ENCODE measurements around the gene AOPEP.

Gene AOPEP

GRCh38 chr9:95128177-95128524, 401.7 kb downstream of the AOPEP start:
- H3K9me3 ChIP-seq (ENCODE audit: insufficient read depth, low read length): no peaks in the 10 kb centered on the region
- no peak overlapping the region for H2AFZ ChIP-seq (ENCODE audit: low read depth, low read length, severe bottlenecking)
- no peaks in the 10 kb centered on the region for H3K36me3 ChIP-seq (ENCODE audit: low read length)
- H3K79me2 ChIP-seq (ENCODE audit: insufficient read depth, low read length): no peaks in the 10 kb centered on the region
- no peaks in the 10 kb centered on the region for H3K9me2 ChIP-seq (replicated peaks; ENCODE audit: insufficient read depth, low read length)
- H3K27me3 ChIP-seq (ENCODE audit: low read length): no peaks in the 10 kb centered on the region
- no peak overlapping the region for H3K27ac ChIP-seq (ENCODE audit: low read depth, low read length)
- no peak for TF ChIP-seq EZH2phosphoT487 (conservative IDR thresholded peaks at IDR 0.05; ENCODE audit: low read length)
- TF ChIP-seq CTCF (IDR thresholded peaks at IDR 0.05; ENCODE audit: insufficient read depth, low read length, poor library complexity, severe bottlenecking): no peak
- no peaks in the 10 kb centered on the region for H3F3A ChIP-seq (ENCODE audit: insufficient read depth)
- no peaks in the 10 kb centered on the region for H4K20me1 ChIP-seq (ENCODE audit: low read depth, low read length)
- H3K4me3 ChIP-seq (ENCODE audit: insufficient read depth, low read length, poor library complexity, severe bottlenecking): no peak overlapping the region
- H3K9ac ChIP-seq (ENCODE audit: low read length): no peak overlapping the region
- no peak overlapping the region for H3K4me2 ChIP-seq (ENCODE audit: low read depth, low read length, poor library complexity, severe bottlenecking)

- no peaks in the 10 kb centered on the region for H3K79me2 ChIP-seq (ENCODE audit: insufficient read depth, low read length)
- no peak for TF ChIP-seq CTCF (IDR thresholded peaks at IDR 0.05; ENCODE audit: insufficient read depth, low read length, poor library complexity, severe bottlenecking)
- TF ChIP-seq EZH2phosphoT487 (conservative IDR thresholded peaks at IDR 0.05; ENCODE audit: low read length): no peak
- no peak overlapping the region for H3K4me2 ChIP-seq (ENCODE audit: low read depth, low read length, poor library complexity, severe bottlenecking)
- no peak overlapping the region for H3K4me3 ChIP-seq (ENCODE audit: insufficient read depth, low read length, poor library complexity, severe bottlenecking)
- no peaks in the 10 kb centered on the region for H3K9me3 ChIP-seq (ENCODE audit: insufficient read depth, low read length)
- H3K27ac ChIP-seq (ENCODE audit: low read depth, low read length): no peak overlapping the region
- H3K27me3 ChIP-seq (ENCODE audit: low read length): no peaks in the 10 kb centered on the region
- H3K36me3 ChIP-seq (ENCODE audit: low read length): no peaks in the 10 kb centered on the region
- H3K9ac ChIP-seq (ENCODE audit: low read length): no peak overlapping the region
- H2AFZ ChIP-seq (ENCODE audit: low read depth, low read length, severe bottlenecking): no peak overlapping the region
- H3F3A ChIP-seq (ENCODE audit: insufficient read depth): no peaks in the 10 kb centered on the region
- H4K20me1 ChIP-seq (ENCODE audit: low read depth, low read length): no peaks in the 10 kb centered on the region
- no peaks in the 10 kb centered on the region for H3K9me2 ChIP-seq (replicated peaks; ENCODE audit: insufficient read depth, low read length)
These were observed 403.2 kb downstream of the AOPEP start for GRCh38 chr9:95129476-95130291.

- no peaks in the 10 kb centered on the region for H3K9me2 ChIP-seq (replicated peaks; ENCODE audit: insufficient read depth, low read length)
- no peak overlapping the region for H3K9ac ChIP-seq (ENCODE audit: low read length)
- H3K9me3 ChIP-seq (ENCODE audit: insufficient read depth, low read length): no peaks in the 10 kb centered on the region
- H3F3A ChIP-seq (ENCODE audit: insufficient read depth): no peaks in the 10 kb centered on the region
- no peak for TF ChIP-seq EZH2phosphoT487 (conservative IDR thresholded peaks at IDR 0.05; ENCODE audit: low read length)
- no peak for TF ChIP-seq CTCF (IDR thresholded peaks at IDR 0.05; ENCODE audit: insufficient read depth, low read length, poor library complexity, severe bottlenecking)
- no peaks in the 10 kb centered on the region for H3K79me2 ChIP-seq (ENCODE audit: insufficient read depth, low read length)
- no peak overlapping the region for H3K4me2 ChIP-seq (ENCODE audit: low read depth, low read length, poor library complexity, severe bottlenecking)
- no peaks in the 10 kb centered on the region for H3K27me3 ChIP-seq (ENCODE audit: low read length)
- H3K4me3 ChIP-seq (ENCODE audit: insufficient read depth, low read length, poor library complexity, severe bottlenecking): no peak overlapping the region
- H3K27ac ChIP-seq (ENCODE audit: low read depth, low read length): no peak overlapping the region
- no peak overlapping the region for H2AFZ ChIP-seq (ENCODE audit: low read depth, low read length, severe bottlenecking)
- H3K36me3 ChIP-seq (ENCODE audit: low read length): no peaks in the 10 kb centered on the region
- H4K20me1 ChIP-seq (ENCODE audit: low read depth, low read length): no peaks in the 10 kb centered on the region
These were observed 404.0 kb downstream of the AOPEP start for GRCh38 chr9:95130484-95130883.

Measured in SU-DHL-6 (cell line).